Fibroblast of lung (primary cell): ENCODE data around the gene STXBP2. TPM values are rescaled to one million over a fixed set of nuclear protein-coding genes. Genes with fewer than 3 reads are reported as not detected.

Source experiments
- DNase-seq, 2 donors: peaks; one replicate each; pipeline versions ENCODE4 v3.0.0 to v3.0.0-alpha.2; 2010; ENCODE audit warnings: low read depth in 2 of 2
- H2AFZ ChIP-seq: 2 replicates; pipeline ENCODE4 v1.5.1; 2012; ENCODE audit warnings: low read length, control low read depth, inconsistent platforms
- H3K27ac ChIP-seq: 2 replicates; pipeline ENCODE4 v1.5.1; 2011; ENCODE audit warnings: low read length, control low read depth; ENCODE audit not compliant: insufficient read depth
- H3K27me3 ChIP-seq: 2 replicates; pipeline ENCODE4 v1.5.1; 2011; ENCODE audit warnings: mild to moderate bottlenecking, low read length; ENCODE audit not compliant: control insufficient read depth, insufficient read depth
- H3K36me3 ChIP-seq: 2 replicates; pipeline ENCODE4 v1.5.1; 2011; ENCODE audit warnings: low read length; ENCODE audit not compliant: control insufficient read depth, insufficient read depth
- H3K4me1 ChIP-seq: 2 replicates; pipeline ENCODE4 v1.5.1; 2011; ENCODE audit warnings: low read length; ENCODE audit not compliant: control insufficient read depth, insufficient read depth; ENCODE audit errors: extremely low read depth
- H3K4me2 ChIP-seq: 2 replicates; pipeline ENCODE4 v1.5.1; 2011; ENCODE audit warnings: low read length, control low read depth; ENCODE audit not compliant: insufficient read depth; ENCODE audit errors: extremely low read depth
- H3K4me3 ChIP-seq, 4 experiments: fragments of 200-600 bp in 1 of 4; sonication (generic) in 1 of 4; replicated peaks in 1 of 4; 2 replicates each; pipeline ENCODE4 v1.5.1; 2011 to 2016; ENCODE audit warnings: low read length in 4 of 4, low read depth in 3 of 4, mild to moderate bottlenecking in 3 of 4, control low read depth in 2 of 4, inconsistent platforms in 1 of 4, mixed read lengths in 1 of 4; ENCODE audit not compliant: insufficient read depth in 1 of 4; ENCODE audit errors: control extremely low read depth in 1 of 4
- H3K79me2 ChIP-seq: 2 replicates; pipeline ENCODE4 v1.5.1; 2012; ENCODE audit warnings: mild to moderate bottlenecking, low read length, inconsistent platforms; ENCODE audit not compliant: control insufficient read depth, insufficient read depth
- H3K9ac ChIP-seq: 2 replicates; pipeline ENCODE4 v1.5.1; 2011; ENCODE audit warnings: mild to moderate bottlenecking, low read length, control low read depth; ENCODE audit not compliant: insufficient read depth
- H3K9me3 ChIP-seq: 2 replicates; pipeline ENCODE4 v1.5.1; 2012; ENCODE audit warnings: low read depth, low read length; ENCODE audit not compliant: control insufficient read depth, insufficient read depth
- H4K20me1 ChIP-seq: 2 replicates; pipeline ENCODE4 v1.5.1; 2011; ENCODE audit warnings: low read length; ENCODE audit not compliant: control insufficient read depth, insufficient read depth; ENCODE audit errors: extremely low read depth
- CTCF ChIP-seq, 2 donors: IDR thresholded peaks in 1 of 2; conservative IDR thresholded peaks in 1 of 2; 1 replicate in 1 of 2; 2 replicates in 1 of 2; pipeline ENCODE4 v1.5.1; 2011 to 2012; ENCODE audit warnings: low read length in 2 of 2, control low read depth in 1 of 2, inconsistent platforms in 1 of 2, low read depth in 1 of 2, mild to moderate bottlenecking in 1 of 2
- EZH2 ChIP-seq: IDR thresholded peaks from 2 replicates; pipeline ENCODE4 v1.5.1; 2012; ENCODE audit warnings: low read length, control low read depth, mild to moderate bottlenecking; ENCODE audit errors: missing control alignments
- polyA plus RNA-seq, 2 donors: library from polyadenylated mRNA; depleted of rRNA in 1 of 2; stranded (reverse) in 1 of 2; unstranded in 1 of 2; fragments of >200 nt; gene quantifications; 2 replicates each; pipeline ENCODE4 v1.2.1, GENCODE V29; 2011 to 2012; ENCODE audit warnings: missing spikeins in 1 of 2
- total RNA-seq: library from RNA; depleted of rRNA; stranded (reverse); fragments of >200 nt; gene quantifications from 2 replicates; pipeline ENCODE4 v1.2.1, GENCODE V29; 2014

STXBP2 gene
- total and polyA plus RNA-seq, 2 donors (not counting 1 experiment from before 2014, with no cell fraction given), result 4.6 TPM

GRCh38 chr19:7646426-7646700 is 9.5 kb downstream of the STXBP2 start:
- Histone ChIP-seq H3K4me1 (no peaks in the 10 kb centered on the region), H3K79me2 (no peaks in the 10 kb centered on the region), H3K4me3 (no peak overlapping the region), H3K9ac (no peak overlapping the region), H2AFZ (no peak overlapping the region), H3K9me3 (no peaks in the 10 kb centered on the region), H4K20me1 (no peaks in the 10 kb centered on the region), H3K27me3 (no peaks in the 10 kb centered on the region), H3K36me3 (no peaks in the 10 kb centered on the region), H3K4me2 (no peak overlapping the region), H3K27ac (no peak overlapping the region)
- no peak for DNase-seq
- TF ChIP-seq EZH2 (no peak), CTCF (conservative IDR thresholded peaks at IDR 0.05 in 1 of 2, IDR thresholded peaks at IDR 0.05 in 1 of 2; ENCODE audit: low read depth in 1 of 2, low read length in 2 of 2) (no peak)

DNA sequence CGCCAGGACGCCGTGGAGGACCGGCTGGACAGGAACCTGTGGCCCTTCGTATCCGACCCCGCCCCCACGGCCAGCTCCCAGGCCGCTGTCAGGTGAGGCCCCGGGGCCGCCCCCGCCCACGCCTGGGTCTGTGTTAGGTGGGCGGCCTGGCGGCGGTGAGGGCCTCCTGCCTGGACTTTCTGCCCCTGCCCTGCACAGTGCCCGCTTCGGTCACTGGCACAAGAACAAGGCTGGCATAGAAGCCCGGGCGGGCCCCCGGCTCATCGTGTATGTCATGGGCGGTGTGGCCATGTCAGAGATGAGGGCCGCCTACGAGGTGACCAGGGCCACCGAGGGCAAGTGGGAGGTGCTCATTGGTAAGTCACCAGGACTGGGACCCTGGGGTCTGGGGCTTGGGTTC is 10.2 kb downstream of the STXBP2 start:
- H3K9ac ChIP-seq, result no peak overlapping the region
- H3K4me3 ChIP-seq, result no peak overlapping the region
- H3K36me3 ChIP-seq, result no peaks in the 10 kb centered on the region
- H3K4me2 ChIP-seq, result no peak overlapping the region
- no peak overlapping the region for H3K27ac ChIP-seq
- no peak for TF ChIP-seq CTCF (conservative IDR thresholded peaks at IDR 0.05 in 1 of 2, IDR thresholded peaks at IDR 0.05 in 1 of 2; ENCODE audit: low read depth in 1 of 2, low read length in 2 of 2)
- TF ChIP-seq EZH2, result no peak
- no peaks in the 10 kb centered on the region for H3K27me3 ChIP-seq
- DNase-seq, result no peak
- H2AFZ ChIP-seq, result no peak overlapping the region
- no peaks in the 10 kb centered on the region for H3K79me2 ChIP-seq
- no peaks in the 10 kb centered on the region for H3K9me3 ChIP-seq
- no peaks in the 10 kb centered on the region for H4K20me1 ChIP-seq
- peaks cover under 1% of the 10 kb centered on the region for H3K4me1 ChIP-seq

DNA sequence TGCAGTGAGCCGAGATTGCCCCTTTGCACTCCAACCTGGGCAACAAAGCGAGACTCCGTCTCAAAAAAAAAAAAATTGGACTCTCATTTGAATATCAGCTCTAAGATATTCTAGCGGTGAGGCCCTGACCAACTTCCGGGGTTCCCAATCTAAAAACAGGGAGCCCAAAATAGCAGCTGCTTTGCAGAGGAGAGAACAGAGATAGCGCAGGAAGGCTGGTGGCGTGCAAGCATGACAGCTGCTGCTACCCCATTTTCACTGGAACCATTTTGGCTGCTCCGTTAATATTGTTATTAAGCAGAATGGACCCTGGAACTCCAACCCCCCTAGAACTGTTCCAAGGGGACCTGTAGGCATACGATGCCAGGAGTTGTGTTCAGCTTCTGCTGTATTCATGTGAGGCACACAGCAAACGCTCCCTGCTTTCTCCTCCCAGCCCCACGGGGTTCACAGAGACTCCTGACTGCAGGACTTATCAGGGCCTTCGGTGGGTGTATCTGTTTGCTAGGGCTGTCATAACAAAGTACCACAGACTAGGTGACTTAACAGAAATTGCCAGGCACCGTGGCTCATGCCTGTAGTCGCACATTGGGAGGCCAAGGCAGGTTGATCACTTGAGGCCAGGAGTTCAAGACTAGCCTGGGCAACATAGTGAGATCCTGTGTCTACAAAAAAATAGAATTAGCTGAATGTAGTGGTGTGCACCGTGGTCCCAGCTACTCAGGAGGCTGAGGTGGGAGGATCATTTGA is 11.5 kb downstream of the STXBP2 start:
- Histone ChIP-seq H3K79me2 (no peaks in the 10 kb centered on the region), H3K4me2 (no peak overlapping the region), H3K9ac (no peak overlapping the region), H3K4me3 (no peak overlapping the region), H2AFZ (no peak overlapping the region), H3K36me3 (no peaks in the 10 kb centered on the region), H3K27me3 (no peaks in the 10 kb centered on the region), H3K4me1 (peaks cover 3% of the 10 kb centered on the region), H3K9me3 (no peaks in the 10 kb centered on the region), H3K27ac (no peak overlapping the region), H4K20me1 (no peaks in the 10 kb centered on the region)
- DNase-seq, result no peak
- TF ChIP-seq EZH2 (no peak), CTCF (conservative IDR thresholded peaks at IDR 0.05 in 1 of 2, IDR thresholded peaks at IDR 0.05 in 1 of 2; ENCODE audit: low read depth in 1 of 2, low read length in 2 of 2) (no peak)
